ENCODE results near the gene LRRC28. TPM values are rescaled to one million over a fixed set of nuclear protein-coding genes. Genes with fewer than 3 reads are reported as not detected.

LRRC28 gene
- total and polyA plus RNA-seq, 2 donors: 14.3 to 34.7 TPM

- H3K27ac ChIP-seq (ENCODE audit: low read depth): no peak overlapping the region
- H3K4me1 ChIP-seq (ENCODE audit: insufficient read depth): no peaks in the 10 kb centered on the region
- H3K36me3 ChIP-seq (ENCODE audit: insufficient read depth): no peaks in the 10 kb centered on the region
- WGBS: 84% methylated on average over 5 of the region's 5 CpGs
- no peak for DNase-seq (ENCODE audit: extremely low spot score)
- H3K4me3 ChIP-seq (ENCODE audit: low read depth, low read length): no peak overlapping the region
These were observed 12.8 kb downstream of the LRRC28 start for GRCh38 chr15:99264125-99264524.

- DNase-seq (ENCODE audit: extremely low spot score): no peak
- 89% methylated on average over 3 of the region's 3 CpGs for WGBS
- Histone ChIP-seq H3K4me1 (ENCODE audit: insufficient read depth) (no peaks in the 10 kb centered on the region), H3K4me3 (ENCODE audit: low read depth, low read length) (no peak overlapping the region), H3K27ac (ENCODE audit: low read depth) (no peak overlapping the region), H3K36me3 (ENCODE audit: insufficient read depth) (no peaks in the 10 kb centered on the region)
These were observed 14.3 kb downstream of the LRRC28 start for GRCh38 chr15:99265541-99266070.

- DNase-seq (ENCODE audit: extremely low spot score): no peak
- Histone ChIP-seq H3K36me3 (ENCODE audit: insufficient read depth) (no peaks in the 10 kb centered on the region), H3K4me3 (ENCODE audit: low read depth, low read length) (no peak overlapping the region), H3K27ac (ENCODE audit: low read depth) (no peak overlapping the region), H3K4me1 (ENCODE audit: insufficient read depth) (no peaks in the 10 kb centered on the region)
- 89% methylated on average over 3 of the region's 3 CpGs for WGBS
These were observed 16.7 kb downstream of the LRRC28 start for GRCh38 chr15:99267957-99268356.

GRCh38 chr15:99268431-99268830, 17.1 kb downstream of the LRRC28 start:
- WGBS: 81% methylated on average over 5 of the region's 5 CpGs
- H3K4me3 ChIP-seq (ENCODE audit: low read depth, low read length): no peak overlapping the region
- no peaks in the 10 kb centered on the region for H3K4me1 ChIP-seq (ENCODE audit: insufficient read depth)
- DNase-seq (ENCODE audit: extremely low spot score): no peak
- no peaks in the 10 kb centered on the region for H3K36me3 ChIP-seq (ENCODE audit: insufficient read depth)
- no peak overlapping the region for H3K27ac ChIP-seq (ENCODE audit: low read depth)

- DNase-seq (ENCODE audit: extremely low spot score): no peak
- no peak overlapping the region for H3K27ac ChIP-seq (ENCODE audit: low read depth)
- H3K4me1 ChIP-seq (ENCODE audit: insufficient read depth): no peaks in the 10 kb centered on the region
- H3K4me3 ChIP-seq (ENCODE audit: low read depth, low read length): no peak overlapping the region
- WGBS: 31% methylated on average over 3 of the region's 3 CpGs
- no peaks in the 10 kb centered on the region for H3K36me3 ChIP-seq (ENCODE audit: insufficient read depth)
These were observed 22.5 kb downstream of the LRRC28 start for GRCh38 chr15:99273801-99274200.

GRCh38 chr15:99275061-99275460, 23.8 kb downstream of the LRRC28 start:
- 98% methylated on average over 2 of the region's 2 CpGs for WGBS
- DNase-seq (ENCODE audit: extremely low spot score): no peak
- no peak overlapping the region for H3K4me3 ChIP-seq (ENCODE audit: low read depth, low read length)
- no peaks in the 10 kb centered on the region for H3K4me1 ChIP-seq (ENCODE audit: insufficient read depth)
- no peak overlapping the region for H3K27ac ChIP-seq (ENCODE audit: low read depth)
- no peaks in the 10 kb centered on the region for H3K36me3 ChIP-seq (ENCODE audit: insufficient read depth)

- DNase-seq (ENCODE audit: extremely low spot score): no peak
- WGBS: 95% methylated on average over 9 of the region's 9 CpGs
- no peaks in the 10 kb centered on the region for H3K36me3 ChIP-seq (ENCODE audit: insufficient read depth)
- no peak overlapping the region for H3K4me3 ChIP-seq (ENCODE audit: low read depth, low read length)
- H3K4me1 ChIP-seq (ENCODE audit: insufficient read depth): no peaks in the 10 kb centered on the region
- no peak overlapping the region for H3K27ac ChIP-seq (ENCODE audit: low read depth)
These were observed 24.3 kb downstream of the LRRC28 start for GRCh38 chr15:99275525-99276128.

GRCh38 chr15:99279290-99279689, 28.0 kb downstream of the LRRC28 start:
- H3K27ac ChIP-seq (ENCODE audit: low read depth): no peak overlapping the region
- H3K4me3 ChIP-seq (ENCODE audit: low read depth, low read length): no peak overlapping the region
- no peaks in the 10 kb centered on the region for H3K4me1 ChIP-seq (ENCODE audit: insufficient read depth)
- H3K36me3 ChIP-seq (ENCODE audit: insufficient read depth): peaks cover 2% of the 10 kb centered on the region
- 78% methylated on average over 3 of the region's 3 CpGs for WGBS
- no peak for DNase-seq (ENCODE audit: extremely low spot score)

GRCh38 chr15:99279827-99280226, 28.5 kb downstream of the LRRC28 start:
- Histone ChIP-seq H3K36me3 (ENCODE audit: insufficient read depth) (peaks cover 2% of the 10 kb centered on the region), H3K27ac (ENCODE audit: low read depth) (no peak overlapping the region), H3K4me3 (ENCODE audit: low read depth, low read length) (no peak overlapping the region), H3K4me1 (ENCODE audit: insufficient read depth) (no peaks in the 10 kb centered on the region)
- no peak for DNase-seq (ENCODE audit: extremely low spot score)
- WGBS: 95% methylated on average over 3 of the region's 3 CpGs

GRCh38 chr15:99282121-99282520, 30.8 kb downstream of the LRRC28 start:
- no peak overlapping the region for H3K27ac ChIP-seq (ENCODE audit: low read depth)
- peaks cover 2% of the 10 kb centered on the region for H3K36me3 ChIP-seq (ENCODE audit: insufficient read depth)
- H3K4me1 ChIP-seq (ENCODE audit: insufficient read depth): no peaks in the 10 kb centered on the region
- H3K4me3 ChIP-seq (ENCODE audit: low read depth, low read length): no peak overlapping the region
- no peak for DNase-seq (ENCODE audit: extremely low spot score)

GRCh38 chr15:99282586-99282985, 31.3 kb downstream of the LRRC28 start:
- WGBS: 92% methylated on average over 5 of the region's 5 CpGs

GRCh38 chr15:99283717-99284116, 32.4 kb downstream of the LRRC28 start:
- Histone ChIP-seq H3K27ac (ENCODE audit: low read depth) (no peak overlapping the region), H3K4me1 (ENCODE audit: insufficient read depth) (no peaks in the 10 kb centered on the region), H3K36me3 (ENCODE audit: insufficient read depth) (peaks cover 2% of the 10 kb centered on the region), H3K4me3 (ENCODE audit: low read depth, low read length) (no peak overlapping the region)
- no peak for DNase-seq (ENCODE audit: extremely low spot score)

More at GRCh38 chr15:99282586-99282985, 31.3 kb downstream of the LRRC28 start:
- Histone ChIP-seq H3K4me3 (ENCODE audit: low read depth, low read length) (no peak overlapping the region), H3K4me1 (ENCODE audit: insufficient read depth) (no peaks in the 10 kb centered on the region), H3K36me3 (ENCODE audit: insufficient read depth) (peaks cover 2% of the 10 kb centered on the region), H3K27ac (ENCODE audit: low read depth) (no peak overlapping the region)
- no peak for DNase-seq (ENCODE audit: extremely low spot score)

GRCh38 chr15:99291643-99292042, 40.4 kb downstream of the LRRC28 start:
- DNase-seq (ENCODE audit: extremely low spot score): no peak
- no peak overlapping the region for H3K4me3 ChIP-seq (ENCODE audit: low read depth, low read length)
- H3K27ac ChIP-seq (ENCODE audit: low read depth): no peak overlapping the region
- no peaks in the 10 kb centered on the region for H3K4me1 ChIP-seq (ENCODE audit: insufficient read depth)
- H3K36me3 ChIP-seq (ENCODE audit: insufficient read depth): no peaks in the 10 kb centered on the region

GRCh38 chr15:99295840-99296239, 44.6 kb downstream of the LRRC28 start:
- H3K4me1 ChIP-seq (ENCODE audit: insufficient read depth): no peaks in the 10 kb centered on the region
- no peak for DNase-seq (ENCODE audit: extremely low spot score)
- H3K4me3 ChIP-seq (ENCODE audit: low read depth, low read length): no peak overlapping the region
- H3K36me3 ChIP-seq (ENCODE audit: insufficient read depth): no peaks in the 10 kb centered on the region
- H3K27ac ChIP-seq (ENCODE audit: low read depth): no peak overlapping the region

GRCh38 chr15:99296386-99296785, 45.1 kb downstream of the LRRC28 start:
- WGBS: 66% methylated on average over 2 of the region's 2 CpGs

More at GRCh38 chr15:99296386-99296785, 45.1 kb downstream of the LRRC28 start:
- no peaks in the 10 kb centered on the region for H3K36me3 ChIP-seq (ENCODE audit: insufficient read depth)
- DNase-seq (ENCODE audit: extremely low spot score): no peak
- no peaks in the 10 kb centered on the region for H3K4me1 ChIP-seq (ENCODE audit: insufficient read depth)
- H3K4me3 ChIP-seq (ENCODE audit: low read depth, low read length): no peak overlapping the region
- no peak overlapping the region for H3K27ac ChIP-seq (ENCODE audit: low read depth)

Measured in urinary bladder (tissue), 4 donors.